OCI-LY7 (cell line): Measurements from ENCODE around the gene RPUSD2. TPM values are rescaled to one million over a fixed set of nuclear protein-coding genes. Genes with fewer than 3 reads are reported as not detected.

Experiments
- BruUV-seq: library from RNA; stranded (reverse); fragments of 400-500 nt; replicated peaks from 2 replicates; lab custom pipeline; 2021; lab: Mats Ljungman, UMichigan
- CTCF ChIA-PET: fragments of 300-600 bp; sonication (Branson Sonifier 250); formaldehyde crosslinking; loops from one replicate; lab custom pipeline; 2022; ENCODE audit warnings: antibody characterized with exemption; ENCODE audit not compliant: unreplicated experiment; lab: Charles Lee
- POLR2A ChIA-PET: fragments of 300-600 bp; sonication (Branson Sonifier 250); formaldehyde crosslinking; loops from one replicate; lab custom pipeline; 2022; ENCODE audit warnings: antibody characterized with exemption; lab: Charles Lee
- DNase-seq: peaks from one replicate; pipeline ENCODE4 v3.0.0-alpha.2; 2015; ENCODE audit warnings: low spot score
- H2AFZ ChIP-seq: fragments of 200-600 bp; sonication (generic), shearing (Covaris generic); 2 replicates; pipeline ENCODE4 v1.6.1; 2014; ENCODE audit warnings: mild to moderate bottlenecking, antibody characterized with exemption, low read length, moderate library complexity
- H3K27ac ChIP-seq: fragments of 200-600 bp; sonication (generic); 2 replicates; pipeline ENCODE4 v1.5.1; 2014; ENCODE audit warnings: mixed run types, low read depth, mild to moderate bottlenecking, moderate library complexity, low read length, inconsistent platforms; ENCODE audit not compliant: poor library complexity, severe bottlenecking
- H3K36me3 ChIP-seq: fragments of 200-600 bp; sonication (generic); 2 replicates; pipeline ENCODE4 v1.6.1; 2014; ENCODE audit warnings: mild to moderate bottlenecking, antibody characterized with exemption, low read length, moderate library complexity, mixed read lengths; ENCODE audit not compliant: insufficient read depth
- H3K4me1 ChIP-seq: fragments of 200-600 bp; sonication (generic); 2 replicates; pipeline ENCODE4 v1.5.1; 2014; ENCODE audit warnings: mild to moderate bottlenecking, low read length; ENCODE audit not compliant: insufficient read depth, poor library complexity, severe bottlenecking
- H3K4me2 ChIP-seq: fragments of 200-600 bp; sonication (generic); 2 replicates; pipeline ENCODE4 v1.6.1; 2014; ENCODE audit warnings: mild to moderate bottlenecking, low read length
- H3K4me3 ChIP-seq: fragments of 200-600 bp; sonication (generic); 2 replicates; pipeline ENCODE4 v1.5.1; 2014; ENCODE audit warnings: mild to moderate bottlenecking, low read depth, low read length; ENCODE audit not compliant: poor library complexity, severe bottlenecking
- H3K79me2 ChIP-seq: fragments of 200-600 bp; sonication (generic); 2 replicates; pipeline ENCODE4 v1.6.1; 2016; ENCODE audit warnings: low read depth, mild to moderate bottlenecking, low read length, moderate library complexity, mixed read lengths; ENCODE audit not compliant: insufficient read depth
- H3K9me2 ChIP-seq: fragments of 200-600 bp; sonication (generic); 2 replicates; pipeline ENCODE4 v1.6.1; 2016; ENCODE audit warnings: mild to moderate bottlenecking, low read length, mixed read lengths; ENCODE audit not compliant: insufficient read depth
- H3K9me3 ChIP-seq: fragments of 200-600 bp; sonication (generic); 2 replicates; pipeline ENCODE4 v1.6.1; 2014; ENCODE audit warnings: mild to moderate bottlenecking, mixed run types, low read length, mixed read lengths
- H4K20me1 ChIP-seq: fragments of 200-600 bp; sonication (generic); 2 replicates; pipeline ENCODE4 v1.6.1; 2014; ENCODE audit warnings: mild to moderate bottlenecking, antibody characterized with exemption, low read length, moderate library complexity, mixed read lengths; ENCODE audit not compliant: insufficient read depth
- EZH2phosphoT487 ChIP-seq: fragments of 200-600 bp; sonication (generic); IDR thresholded peaks from 2 replicates; pipeline ENCODE4 v1.6.1; 2018; ENCODE audit warnings: low read depth, borderline replicate concordance, mild to moderate bottlenecking, mixed run types, antibody characterized with exemption, low read length, moderate library complexity, mixed read lengths
- intact Hi-C: fragments of 100-400 bp; cut with micrococcal nuclease; formaldehyde crosslinking; loops from one replicate; pipeline ENCODE4 v1.10.0; 2022; ENCODE audit not compliant: unreplicated experiment
- total RNA-seq, 2 experiments: library from RNA; depleted of rRNA in 1 of 2; stranded (reverse); fragments of >200 nt in 1 of 2; shearing (Covaris generic) in 1 of 2; gene quantifications; 2 replicates each; pipeline ENCODE4 v1.2.3, GENCODE V29; 2014 to 2022
- TF ChIP-seq, protein P1 (sequence below): fragments of 200-600 bp; sonication (generic); conservative IDR thresholded peaks from 2 replicates; pipeline ENCODE4 v1.5.1; 2014; ENCODE audit warnings: mild to moderate bottlenecking, antibody characterized with exemption, low read length, moderate library complexity, mixed read lengths

Gene RPUSD2
- total RNA-seq, 2 experiments from 2014 or later, result 18.9 to 26.4 TPM

DNA sequence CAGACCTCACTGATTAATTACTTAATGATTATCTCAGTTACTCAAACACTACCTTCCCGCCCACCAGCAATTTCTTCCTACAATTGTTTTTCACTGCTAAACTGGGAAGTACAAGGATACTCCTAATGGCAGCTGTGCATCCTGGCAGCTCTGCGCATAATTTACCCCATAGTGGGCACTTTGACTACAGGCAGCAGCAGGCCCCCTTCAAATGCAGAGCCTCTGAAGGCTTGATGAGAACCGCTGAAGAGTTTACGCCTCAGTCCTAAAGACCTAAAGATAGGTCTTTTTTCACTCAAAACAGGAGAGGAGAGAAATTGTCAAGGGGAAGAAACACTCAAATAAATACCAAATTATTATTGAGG is 15.0 kb upstream of the RPUSD2 start:
- H3K4me2 ChIP-seq, result peak overlapping the region; percentile 68
- peak overlapping the region; percentile 43; the same call in 1 of the 2 replicates for H2AFZ ChIP-seq
- peak overlapping the region; percentile 17 for H3K27ac ChIP-seq
- DNase-seq, result no peak
- ChIA-PET CTCF (interaction anchor here (0.8 kb wide), 1 partner anchor 11 kb away, joined by 3 read pairs; the partner anchor contains the start of gene CCDC32), POLR2A (interaction anchor here (0.5 to 3.1 kb wide), 2 partner anchors 11 to 42 kb away, joined by 3 to 22 read pairs; partner anchors contain the start of gene CCDC32)
- H3K79me2 ChIP-seq, result no peaks in the 10 kb centered on the region
- peaks cover 35% of the 10 kb centered on the region for H3K4me1 ChIP-seq
- peaks cover 20% of the 10 kb centered on the region for H3K36me3 ChIP-seq
- H4K20me1 ChIP-seq, result no peaks in the 10 kb centered on the region
- no peak overlapping the region for H3K4me3 ChIP-seq
- H3K9me3 ChIP-seq, result no peaks in the 10 kb centered on the region
- H3K9me2 ChIP-seq, result no peaks in the 10 kb centered on the region
- TF ChIP-seq, protein P1, sequence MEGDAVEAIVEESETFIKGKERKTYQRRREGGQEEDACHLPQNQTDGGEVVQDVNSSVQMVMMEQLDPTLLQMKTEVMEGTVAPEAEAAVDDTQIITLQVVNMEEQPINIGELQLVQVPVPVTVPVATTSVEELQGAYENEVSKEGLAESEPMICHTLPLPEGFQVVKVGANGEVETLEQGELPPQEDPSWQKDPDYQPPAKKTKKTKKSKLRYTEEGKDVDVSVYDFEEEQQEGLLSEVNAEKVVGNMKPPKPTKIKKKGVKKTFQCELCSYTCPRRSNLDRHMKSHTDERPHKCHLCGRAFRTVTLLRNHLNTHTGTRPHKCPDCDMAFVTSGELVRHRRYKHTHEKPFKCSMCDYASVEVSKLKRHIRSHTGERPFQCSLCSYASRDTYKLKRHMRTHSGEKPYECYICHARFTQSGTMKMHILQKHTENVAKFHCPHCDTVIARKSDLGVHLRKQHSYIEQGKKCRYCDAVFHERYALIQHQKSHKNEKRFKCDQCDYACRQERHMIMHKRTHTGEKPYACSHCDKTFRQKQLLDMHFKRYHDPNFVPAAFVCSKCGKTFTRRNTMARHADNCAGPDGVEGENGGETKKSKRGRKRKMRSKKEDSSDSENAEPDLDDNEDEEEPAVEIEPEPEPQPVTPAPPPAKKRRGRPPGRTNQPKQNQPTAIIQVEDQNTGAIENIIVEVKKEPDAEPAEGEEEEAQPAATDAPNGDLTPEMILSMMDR, result no peak
- intact Hi-C loops, result no loop called here
- no TSS peak for BruUV-seq

DNA sequence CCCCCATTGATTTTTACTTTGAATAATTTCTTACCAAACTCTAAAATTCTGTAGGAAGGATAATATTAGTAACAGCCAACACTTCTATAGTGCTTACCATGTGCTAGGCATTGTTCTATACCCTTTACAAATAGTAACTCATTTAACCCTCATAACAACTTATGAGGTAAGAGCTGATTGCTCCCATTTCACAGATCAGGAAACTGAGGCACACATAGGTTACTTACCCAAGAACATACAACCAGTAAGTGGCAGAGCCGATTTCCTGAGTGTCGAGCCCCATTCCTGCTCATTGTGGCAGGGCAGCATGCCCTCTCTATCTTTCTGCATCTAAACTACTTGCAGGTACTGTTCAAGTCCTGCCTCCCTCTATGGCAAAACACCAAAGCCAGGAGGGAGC is 13.2 kb upstream of the RPUSD2 start:
- Histone ChIP-seq H4K20me1 (no peaks in the 10 kb centered on the region), H3K4me3 (no peak overlapping the region), H3K36me3 (peaks cover 20% of the 10 kb centered on the region), H3K4me1 (peaks cover 22% of the 10 kb centered on the region), H3K4me2 (no peak overlapping the region), H3K79me2 (no peaks in the 10 kb centered on the region), H2AFZ (no peak overlapping the region), H3K9me2 (no peaks in the 10 kb centered on the region), H3K9me3 (no peaks in the 10 kb centered on the region), H3K27ac (no peak overlapping the region)
- intact Hi-C loops, result no loop called here
- CTCF ChIA-PET, result no interaction called here
- POLR2A ChIA-PET, result no interaction called here
- no TSS peak for BruUV-seq
- no peak for DNase-seq
- TF ChIP-seq, protein P1, result no peak
- TF ChIP-seq EZH2phosphoT487, result no peak

DNA sequence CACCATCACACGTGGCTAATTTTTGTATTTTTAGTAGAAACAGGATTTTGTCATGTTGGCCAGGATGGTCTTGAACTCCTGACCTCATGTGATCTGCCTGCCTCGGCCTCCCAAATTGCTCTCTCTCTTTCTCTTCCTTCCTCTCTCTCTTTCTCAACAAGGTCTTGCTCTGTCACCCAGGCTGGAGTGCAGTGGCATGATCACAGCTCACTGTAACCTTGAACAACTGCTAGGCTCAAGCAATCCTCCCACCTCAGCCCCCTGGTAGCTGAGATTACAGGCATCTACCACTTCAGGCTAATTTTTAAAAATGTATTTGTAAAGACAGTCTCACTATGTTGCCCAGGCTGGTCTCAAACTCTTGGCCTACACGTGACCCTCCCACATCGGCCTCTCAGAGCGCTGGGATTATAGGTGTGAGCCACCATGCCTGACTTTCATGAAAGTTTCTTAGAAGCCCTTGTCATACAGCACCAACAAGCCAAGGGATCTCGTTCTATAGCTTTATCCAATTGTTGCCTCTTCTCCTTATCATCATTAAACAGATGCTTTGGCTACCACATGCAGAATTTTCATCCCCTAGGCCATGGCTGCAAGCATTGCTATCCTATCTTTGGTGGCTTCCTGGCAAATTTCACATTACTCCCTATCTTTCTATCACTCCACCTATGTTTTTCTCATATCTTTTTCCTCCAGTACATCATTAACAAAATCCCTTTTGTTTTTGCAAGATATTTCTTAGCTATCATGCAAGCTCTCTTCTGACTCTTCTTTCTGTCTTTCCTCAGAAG is 10.0 kb upstream of the RPUSD2 start:
- intact Hi-C loops, result no loop called here
- no peak overlapping the region for H2AFZ ChIP-seq
- CTCF ChIA-PET, result no interaction called here
- no peaks in the 10 kb centered on the region for H3K9me2 ChIP-seq
- no peak overlapping the region for H3K4me2 ChIP-seq
- H3K79me2 ChIP-seq, result peaks cover 3% of the 10 kb centered on the region; the same call in 1 of the 2 replicates
- H3K9me3 ChIP-seq, result no peaks in the 10 kb centered on the region
- no peak overlapping the region for H3K4me3 ChIP-seq
- no TSS peak for BruUV-seq
- H4K20me1 ChIP-seq, result no peaks in the 10 kb centered on the region
- no peak for DNase-seq
- TF ChIP-seq, protein P1, result no peak
- TF ChIP-seq EZH2phosphoT487, result no peak
- peaks cover 16% of the 10 kb centered on the region for H3K36me3 ChIP-seq
- POLR2A ChIA-PET, result interaction anchor here (0.6 to 0.9 kb wide), 3 partner anchors 10 to 609 kb away, joined by 3 to 7 read pairs (median 5); partner anchors contain the start of gene RPUSD2
- peaks cover 5% of the 10 kb centered on the region for H3K4me1 ChIP-seq
- H3K27ac ChIP-seq, result no peak overlapping the region
